ENCODE measurements around the gene APOBEC3A.

APOBEC3A gene

GRCh38 chr22:38953091-38953490 lies 4.3 kb upstream of the APOBEC3A start:
- no peak overlapping the region for H3K9ac ChIP-seq (ENCODE audit: low read length)
- no peaks in the 10 kb centered on the region for H3K27me3 ChIP-seq (ENCODE audit: insufficient read depth, low read length)
- H4K20me1 ChIP-seq (ENCODE audit: insufficient read depth, low read length), result no peaks in the 10 kb centered on the region
- no peak overlapping the region for H3K4me2 ChIP-seq (ENCODE audit: low read length)
- TF ChIP-seq EZH2 (IDR thresholded peaks at IDR 0.05; ENCODE audit: borderline replicate concordance, low read length), result no peak
- TF ChIP-seq CTCF (IDR thresholded peaks at IDR 0.05; ENCODE audit: low read length), result no peak
- no peaks in the 10 kb centered on the region for H3K79me2 ChIP-seq (ENCODE audit: insufficient read depth, low read length)
- H3K9me2 ChIP-seq (ENCODE audit: low read depth, low read length), result no peaks in the 10 kb centered on the region
- no peak overlapping the region for H3K27ac ChIP-seq (ENCODE audit: low read depth, low read length, poor library complexity, severe bottlenecking)
- H3K9me3 ChIP-seq (ENCODE audit: low read length), result no peaks in the 10 kb centered on the region
- no peaks in the 10 kb centered on the region for H3K4me1 ChIP-seq (ENCODE audit: insufficient read depth, low read length, severe bottlenecking)
- H2AFZ ChIP-seq (ENCODE audit: low read length), result no peak overlapping the region
- H3K4me3 ChIP-seq (ENCODE audit: low read depth, low read length, poor library complexity, severe bottlenecking), result no peak overlapping the region
- no peaks in the 10 kb centered on the region for H3K36me3 ChIP-seq (ENCODE audit: insufficient read depth, low read length)
- H3F3A ChIP-seq (ENCODE audit: insufficient read depth, low read length), result no peaks in the 10 kb centered on the region

DNA sequence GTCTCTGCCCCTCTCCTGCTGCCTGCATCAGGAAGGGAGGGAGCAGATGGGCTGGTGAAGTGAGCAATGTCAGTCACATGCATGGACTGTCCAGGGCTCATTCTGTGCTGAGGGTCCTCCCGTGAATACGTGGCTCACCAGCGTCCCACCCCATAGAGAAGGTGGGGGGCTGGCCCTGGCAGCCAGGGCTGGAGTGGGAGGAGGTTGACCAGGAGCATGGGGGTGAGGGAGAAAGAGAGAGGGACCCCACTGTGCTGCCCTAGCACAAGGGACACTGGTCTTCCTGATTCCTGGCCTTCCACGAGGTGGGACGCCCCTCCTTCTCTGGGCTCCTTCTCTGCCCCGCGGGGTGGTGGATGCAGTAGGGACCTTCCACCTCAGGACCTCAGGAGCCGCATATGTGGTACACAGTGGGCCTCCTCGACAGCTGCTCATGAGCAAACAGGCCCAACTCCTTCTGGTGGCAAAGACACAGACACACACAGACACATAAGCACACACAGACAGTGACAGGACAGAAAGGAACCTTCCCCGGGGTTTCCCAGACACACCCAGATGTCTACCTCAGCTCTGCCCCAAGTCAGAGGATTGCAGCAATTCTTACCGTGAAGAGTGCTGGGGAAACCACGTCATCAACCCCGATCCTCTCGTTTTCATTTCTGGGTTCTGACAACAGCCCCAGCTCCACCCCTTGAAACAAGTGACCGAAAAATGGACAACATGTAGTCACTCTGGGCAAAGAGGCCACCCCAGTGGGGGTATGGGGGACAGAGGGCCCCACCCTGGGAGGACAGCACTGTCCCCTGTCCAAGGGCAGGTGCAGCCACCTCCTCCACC lies 3.6 kb upstream of the APOBEC3A start:
- TF ChIP-seq EZH2 (IDR thresholded peaks at IDR 0.05; ENCODE audit: borderline replicate concordance, low read length) (no peak), CTCF (IDR thresholded peaks at IDR 0.05; ENCODE audit: low read length) (no peak)
- Histone ChIP-seq H3K9ac (ENCODE audit: low read length) (no peak overlapping the region), H3K4me3 (ENCODE audit: low read depth, low read length, poor library complexity, severe bottlenecking) (no peak overlapping the region), H3K79me2 (ENCODE audit: insufficient read depth, low read length) (no peaks in the 10 kb centered on the region), H4K20me1 (ENCODE audit: insufficient read depth, low read length) (no peaks in the 10 kb centered on the region), H3K27ac (ENCODE audit: low read depth, low read length, poor library complexity, severe bottlenecking) (no peak overlapping the region), H3K36me3 (ENCODE audit: insufficient read depth, low read length) (no peaks in the 10 kb centered on the region), H2AFZ (ENCODE audit: low read length) (no peak overlapping the region), H3F3A (ENCODE audit: insufficient read depth, low read length) (no peaks in the 10 kb centered on the region), H3K27me3 (ENCODE audit: insufficient read depth, low read length) (0 out of 2 replicates have a peak, but pooled peaks cover 3% of the 10 kb centered on the region), H3K9me2 (ENCODE audit: low read depth, low read length) (no peaks in the 10 kb centered on the region), H3K9me3 (ENCODE audit: low read length) (no peaks in the 10 kb centered on the region), H3K4me2 (ENCODE audit: low read length) (no peak overlapping the region), H3K4me1 (ENCODE audit: insufficient read depth, low read length, severe bottlenecking) (no peaks in the 10 kb centered on the region)

- no peaks in the 10 kb centered on the region for H3K9me3 ChIP-seq (ENCODE audit: low read length)
- H4K20me1 ChIP-seq (ENCODE audit: insufficient read depth, low read length), result no peaks in the 10 kb centered on the region
- H3K4me1 ChIP-seq (ENCODE audit: insufficient read depth, low read length, severe bottlenecking), result no peaks in the 10 kb centered on the region
- no peak overlapping the region for H3K4me2 ChIP-seq (ENCODE audit: low read length)
- no peak overlapping the region for H3K4me3 ChIP-seq (ENCODE audit: low read depth, low read length, poor library complexity, severe bottlenecking)
- TF ChIP-seq CTCF (IDR thresholded peaks at IDR 0.05; ENCODE audit: low read length), result no peak
- TF ChIP-seq EZH2 (IDR thresholded peaks at IDR 0.05; ENCODE audit: borderline replicate concordance, low read length), result no peak
- no peaks in the 10 kb centered on the region for H3K36me3 ChIP-seq (ENCODE audit: insufficient read depth, low read length)
- H3K27ac ChIP-seq (ENCODE audit: low read depth, low read length, poor library complexity, severe bottlenecking), result no peak overlapping the region
- H3K79me2 ChIP-seq (ENCODE audit: insufficient read depth, low read length), result no peaks in the 10 kb centered on the region
- H2AFZ ChIP-seq (ENCODE audit: low read length), result no peak overlapping the region
- H3F3A ChIP-seq (ENCODE audit: insufficient read depth, low read length), result no peaks in the 10 kb centered on the region
- 0 out of 2 replicates have a peak, but pooled peaks cover 3% of the 10 kb centered on the region for H3K27me3 ChIP-seq (ENCODE audit: insufficient read depth, low read length)
- H3K9me2 ChIP-seq (ENCODE audit: low read depth, low read length), result no peaks in the 10 kb centered on the region
- H3K9ac ChIP-seq (ENCODE audit: low read length), result no peak overlapping the region
These were observed 2.9 kb upstream of the APOBEC3A start for GRCh38 chr22:38954414-38955043.

Measured in OCI-LY1 (cell line).